HEK293T (cell line): ENCODE measurements around the gene MLF1.

Experiments used
- CTCF ChIA-PET: fragments of 350-600 bp; formaldehyde crosslinking; extraction: SDS; loops from one replicate; lab custom pipeline; 2021; ENCODE audit warnings: antibody characterized with exemption, inconsistent platforms; lab: Yijun Ruan, JAX
- POLR2A ChIA-PET: fragments of 350-600 bp; formaldehyde crosslinking; extraction: SDS; loops from one replicate; lab custom pipeline; 2020; ENCODE audit warnings: antibody characterized with exemption, inconsistent platforms; lab: Yijun Ruan, JAX
- DNase-seq: peaks from one replicate; pipeline ENCODE4 v3.0.0; 2012; ENCODE audit warnings: mixed read lengths; ENCODE audit errors: extremely low spot score
- ARNT ChIP-seq: fragments of 450-650 bp; IDR thresholded peaks from 2 replicates; pipeline ENCODE4 v1.6.1; 2017; ENCODE audit warnings: mild to moderate bottlenecking
- BHLHE40 ChIP-seq: fragments of 450-650 bp; IDR thresholded peaks from 2 replicates; pipeline ENCODE4 v1.6.1; 2016; ENCODE audit warnings: mild to moderate bottlenecking, moderate library complexity, borderline replicate concordance
- CTBP1 ChIP-seq: fragments of 450-650 bp; IDR thresholded peaks from 2 replicates; pipeline ENCODE4 v1.6.1; 2016; ENCODE audit warnings: borderline replicate concordance
- ELF4 ChIP-seq: fragments of 450-650 bp; IDR thresholded peaks from 2 replicates; pipeline ENCODE4 v1.6.1; 2017; ENCODE audit warnings: antibody characterized with exemption
- FOXA1 ChIP-seq: fragments of 450-650 bp; IDR thresholded peaks from 2 replicates; pipeline ENCODE4 v1.6.1; 2016; ENCODE audit warnings: mild to moderate bottlenecking
- FOXK2 ChIP-seq: fragments of 450-650 bp; IDR thresholded peaks from 2 replicates; pipeline ENCODE4 v1.6.1; 2016; ENCODE audit warnings: mild to moderate bottlenecking
- FOXM1 ChIP-seq: fragments of 450-650 bp; IDR thresholded peaks from 2 replicates; pipeline ENCODE4 v1.6.1; 2017; ENCODE audit warnings: mild to moderate bottlenecking, borderline replicate concordance
- HDGF ChIP-seq: fragments of 450-650 bp; IDR thresholded peaks from 2 replicates; pipeline ENCODE4 v1.6.1; 2017; ENCODE audit warnings: antibody characterized with exemption, borderline replicate concordance
- L3MBTL2 ChIP-seq: fragments of 450-650 bp; conservative IDR thresholded peaks from 2 replicates; pipeline ENCODE4 v1.6.1; 2016; ENCODE audit warnings: mild to moderate bottlenecking
- LEF1 ChIP-seq: fragments of 450-650 bp; IDR thresholded peaks from 2 replicates; pipeline ENCODE4 v1.6.1; 2017; ENCODE audit warnings: mild to moderate bottlenecking, borderline replicate concordance
- NFRKB ChIP-seq: fragments of 450-650 bp; IDR thresholded peaks from 2 replicates; pipeline ENCODE4 v1.6.1; 2016; ENCODE audit warnings: mild to moderate bottlenecking, moderate library complexity
- SP1 ChIP-seq: fragments of 450-650 bp; IDR thresholded peaks from 2 replicates; pipeline ENCODE4 v1.6.1; 2017
- SUZ12 ChIP-seq: fragments of 450-650 bp; IDR thresholded peaks from 2 replicates; pipeline ENCODE4 v1.6.1; 2016; ENCODE audit warnings: mild to moderate bottlenecking
- TARDBP ChIP-seq: fragments of 450-650 bp; IDR thresholded peaks from 2 replicates; pipeline ENCODE4 v1.6.1; 2016
- ZNF384 ChIP-seq: fragments of 450-650 bp; IDR thresholded peaks from 2 replicates; pipeline ENCODE4 v1.6.1; 2016
- TF ChIP-seq, protein P1 (sequence below): fragments of 450-650 bp; IDR thresholded peaks from 2 replicates; pipeline ENCODE4 v1.6.1; 2016

Gene MLF1

DNA sequence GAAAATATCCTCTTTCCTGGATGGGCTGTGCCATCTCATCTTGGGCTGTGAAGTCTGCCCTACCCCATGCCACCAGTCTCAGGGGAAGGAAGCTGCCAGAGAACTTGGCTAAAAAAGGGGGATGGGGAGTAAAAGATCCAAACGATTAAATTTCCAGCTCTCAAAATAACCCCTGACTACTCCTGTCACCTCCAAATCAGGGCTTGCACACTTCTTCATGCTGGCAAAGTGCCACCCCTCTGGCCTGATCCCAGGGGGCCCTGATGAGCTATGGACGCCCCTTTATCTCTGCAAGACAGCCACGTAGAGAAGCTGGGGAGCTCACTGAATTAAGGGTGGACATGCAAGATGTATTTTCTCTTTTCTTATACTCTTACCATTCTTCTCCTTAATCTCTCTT lies 1.2 kb upstream of the MLF1 start:
- CTCF ChIA-PET = no interaction called here
- POLR2A ChIA-PET = interaction anchor here (1.7 kb wide), 1 partner anchor 75 kb away, joined by 3 read pairs; the partner anchor contains the start of gene GFM1
- no peak for TF ChIP-seq ELF4
- TF ChIP-seq TARDBP = no peak
- TF ChIP-seq ZNF384 = no peak
- TF ChIP-seq SUZ12 = no peak
- TF ChIP-seq, protein P1, sequence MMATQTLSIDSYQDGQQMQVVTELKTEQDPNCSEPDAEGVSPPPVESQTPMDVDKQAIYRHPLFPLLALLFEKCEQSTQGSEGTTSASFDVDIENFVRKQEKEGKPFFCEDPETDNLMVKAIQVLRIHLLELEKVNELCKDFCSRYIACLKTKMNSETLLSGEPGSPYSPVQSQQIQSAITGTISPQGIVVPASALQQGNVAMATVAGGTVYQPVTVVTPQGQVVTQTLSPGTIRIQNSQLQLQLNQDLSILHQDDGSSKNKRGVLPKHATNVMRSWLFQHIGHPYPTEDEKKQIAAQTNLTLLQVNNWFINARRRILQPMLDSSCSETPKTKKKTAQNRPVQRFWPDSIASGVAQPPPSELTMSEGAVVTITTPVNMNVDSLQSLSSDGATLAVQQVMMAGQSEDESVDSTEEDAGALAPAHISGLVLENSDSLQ = no peak
- no peak for TF ChIP-seq BHLHE40
- TF ChIP-seq LEF1 = no peak
- no peak for DNase-seq

DNA sequence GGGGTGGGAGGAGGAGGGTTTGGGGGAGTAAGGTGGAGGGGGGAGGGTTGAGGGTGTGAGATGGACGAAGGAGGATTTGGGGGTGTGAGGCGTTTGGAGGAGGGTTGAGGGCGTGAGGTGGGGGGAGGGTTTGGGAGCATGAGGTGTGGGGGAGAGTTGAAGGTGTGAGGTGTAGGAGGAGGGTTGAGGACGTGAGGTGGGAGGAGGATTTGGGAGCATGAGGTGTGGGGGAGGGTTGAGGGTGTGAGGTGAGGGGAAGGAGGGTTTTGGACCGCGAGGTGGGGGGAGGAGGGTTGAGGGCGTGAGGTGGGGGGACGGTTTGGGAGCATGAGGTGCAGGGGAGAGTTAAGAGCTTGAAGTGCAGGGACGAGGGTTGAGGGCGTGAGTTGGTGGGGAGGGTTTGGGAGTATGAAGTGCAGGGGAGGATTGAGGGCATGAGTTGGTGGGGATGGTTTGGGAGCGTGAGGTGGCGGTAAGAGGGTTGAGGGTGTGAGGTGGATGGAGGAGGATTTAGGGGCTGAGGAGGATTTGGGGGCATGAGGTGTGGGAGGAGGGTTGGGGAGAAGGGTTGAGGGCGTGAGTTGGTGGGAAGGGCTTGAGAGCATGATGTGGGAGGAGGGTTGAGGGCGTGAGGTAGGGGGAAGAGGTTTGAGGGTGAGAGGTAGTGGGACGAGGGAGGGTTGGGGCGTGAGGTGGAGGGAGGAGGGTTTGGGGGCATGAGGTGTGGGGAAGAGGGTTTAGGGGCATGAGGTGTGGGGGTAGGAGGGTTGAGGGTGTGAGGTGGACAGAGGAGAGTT lies 1.2 kb downstream of the MLF1 start:
- TF ChIP-seq L3MBTL2 = peak; percentile 55; the same call in 1 of the 2 replicates
- no peak for TF ChIP-seq BHLHE40
- ChIA-PET CTCF (no interaction called here), POLR2A (no interaction called here)
- no peak for DNase-seq

DNA sequence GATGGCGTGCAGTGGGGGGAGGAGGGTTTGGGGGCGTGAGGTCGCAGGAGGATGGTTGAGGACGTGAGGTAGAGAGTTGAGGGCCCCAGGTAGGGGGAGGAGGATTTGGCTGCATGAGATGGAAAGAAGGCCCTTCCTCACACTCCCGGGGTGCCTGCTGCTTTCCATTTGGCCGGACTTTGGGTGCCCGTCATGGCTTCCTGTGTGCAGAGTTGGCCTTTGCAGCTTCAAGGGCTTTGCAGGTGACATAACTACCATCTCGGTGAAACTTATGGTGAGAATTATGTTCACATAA lies 1.7 kb downstream of the MLF1 start:
- no peak for DNase-seq
- CTCF ChIA-PET = no interaction called here
- POLR2A ChIA-PET = no interaction called here
- no peak for TF ChIP-seq SUZ12
- no peak for TF ChIP-seq CTBP1
- TF ChIP-seq, protein P1 = no peak

DNA sequence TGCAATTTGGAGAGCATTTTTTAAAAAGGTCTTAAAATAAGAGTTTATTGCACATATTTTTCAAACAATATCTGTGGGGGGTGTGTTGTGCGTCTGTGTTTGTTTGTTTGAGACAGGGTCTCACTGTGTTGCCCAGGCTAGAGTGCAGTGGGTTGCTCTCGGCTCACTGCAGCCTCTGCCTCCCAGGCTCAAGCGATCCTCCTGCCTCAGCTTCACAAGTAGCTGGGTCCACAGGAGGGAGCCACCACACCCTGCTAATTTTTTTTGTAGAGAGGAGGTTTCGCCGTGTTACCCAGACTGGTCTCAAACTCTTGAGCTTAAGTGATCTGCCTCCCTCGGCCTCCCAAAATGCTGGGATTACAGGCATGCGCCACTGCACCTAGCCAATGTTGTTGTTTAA lies 2.7 kb downstream of the MLF1 start:
- DNase-seq = no peak
- POLR2A ChIA-PET = no interaction called here
- TF ChIP-seq SP1 = no peak
- TF ChIP-seq ELF4 = no peak
- TF ChIP-seq ZNF384 = no peak
- no peak for TF ChIP-seq ARNT
- TF ChIP-seq FOXK2 = no peak
- no peak for TF ChIP-seq FOXM1
- no peak for TF ChIP-seq CTBP1
- TF ChIP-seq, protein P1 = no peak
- no peak for TF ChIP-seq SUZ12
- no peak for TF ChIP-seq FOXA1
- no peak for TF ChIP-seq LEF1
- TF ChIP-seq HDGF = no peak
- TF ChIP-seq L3MBTL2 = no peak
- CTCF ChIA-PET = no interaction called here

DNA sequence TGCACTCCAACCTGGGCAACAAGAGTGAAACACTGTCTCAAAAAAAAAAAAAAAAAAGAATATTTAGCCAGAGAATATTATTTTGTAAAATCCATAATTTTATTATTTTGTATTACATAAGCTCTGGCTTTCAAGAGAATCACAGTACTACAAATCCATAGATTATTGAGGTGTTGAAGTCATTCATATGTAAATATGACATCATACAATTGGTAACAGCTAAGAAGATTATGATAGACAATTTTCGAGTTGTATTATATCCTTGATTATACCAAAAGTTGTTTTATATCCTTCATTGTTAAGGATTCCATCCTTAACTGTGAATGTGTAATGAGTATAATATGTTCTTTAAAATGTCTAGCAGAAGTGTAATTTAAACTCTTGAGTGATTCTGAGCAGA lies 3.7 kb downstream of the MLF1 start:
- DNase-seq = no peak
- TF ChIP-seq BHLHE40 = no peak
- TF ChIP-seq ELF4 = no peak
- no peak for TF ChIP-seq HDGF
- TF ChIP-seq ZNF384 = no peak
- no peak for TF ChIP-seq L3MBTL2
- TF ChIP-seq TARDBP = no peak
- TF ChIP-seq FOXA1 = no peak
- TF ChIP-seq ARNT = no peak
- no peak for TF ChIP-seq CTBP1
- TF ChIP-seq LEF1 = no peak
- no peak for TF ChIP-seq FOXM1
- POLR2A ChIA-PET = no interaction called here
- CTCF ChIA-PET = no interaction called here

DNA sequence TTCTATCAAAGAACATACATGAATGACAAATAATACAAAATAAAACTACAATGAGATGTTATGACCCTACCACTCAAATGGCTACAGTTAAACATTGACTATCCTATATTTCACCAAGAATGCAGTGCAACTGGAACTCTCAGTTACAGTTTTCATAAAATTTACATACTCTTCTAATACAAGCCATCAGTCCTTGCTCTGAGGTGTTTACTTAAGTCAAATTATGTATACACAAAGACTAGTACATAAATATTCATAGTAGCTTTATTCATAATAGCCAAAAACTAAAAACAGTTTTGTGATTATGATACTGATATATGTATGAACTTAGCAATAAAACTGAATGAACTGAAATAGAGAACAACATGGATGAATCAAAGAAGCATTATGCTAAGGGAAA lies 19.2 kb downstream of the MLF1 start:
- TF ChIP-seq NFRKB = no peak
- TF ChIP-seq ARNT = no peak
- no peak for TF ChIP-seq SUZ12
- TF ChIP-seq, protein P1 = no peak
- TF ChIP-seq ELF4 = no peak
- TF ChIP-seq L3MBTL2 = no peak
- TF ChIP-seq CTBP1 = no peak
- no peak for TF ChIP-seq LEF1
- no peak for TF ChIP-seq ZNF384
- DNase-seq = no peak
- POLR2A ChIA-PET = no interaction called here
- CTCF ChIA-PET = no interaction called here

DNA sequence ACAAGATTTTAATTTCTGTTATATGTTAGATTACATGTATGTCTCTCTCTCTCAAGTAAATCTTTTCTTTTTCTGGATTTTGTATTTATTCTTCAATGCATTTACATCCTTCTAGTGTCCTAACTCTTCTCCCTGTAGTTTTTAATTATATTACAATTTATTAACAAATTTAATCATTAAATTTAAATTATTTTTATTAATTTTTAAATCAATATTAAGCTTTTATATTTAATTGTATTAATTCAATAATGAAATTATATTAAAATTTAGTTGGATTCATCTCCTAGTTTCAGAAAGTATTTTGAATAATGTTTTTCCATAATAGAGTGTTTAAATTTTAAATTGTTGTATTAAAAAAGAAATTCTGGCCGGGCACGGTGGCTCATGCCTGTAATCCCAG lies 29.8 kb downstream of the MLF1 start:
- ChIA-PET POLR2A (no interaction called here), CTCF (no interaction called here)
- TF ChIP-seq ZNF384 (no peak), FOXK2 (no peak), NFRKB (no peak), BHLHE40 (no peak), SUZ12 (no peak), HDGF (no peak), L3MBTL2 (no peak), ARNT (no peak), FOXA1 (no peak), TARDBP (no peak), LEF1 (no peak), ELF4 (no peak), SP1 (no peak), FOXM1 (no peak), CTBP1 (no peak)
- TF ChIP-seq, protein P1 = no peak
- no peak for DNase-seq
